H1 (cell line): ENCODE results near the gene HSP90B1.

Source experiments
- ATF3 ChIP-seq: IDR thresholded peaks from 2 replicates; pipeline ENCODE4 v1.6.1; 2011; ENCODE audit warnings: low read depth, mild to moderate bottlenecking, low read length; ENCODE audit not compliant: insufficient read depth
- BRCA1 ChIP-seq: IDR thresholded peaks from 2 replicates; pipeline ENCODE4 v1.6.1; 2012; ENCODE audit warnings: low read depth, low read length, improper control_type of control experiment
- CHD1 ChIP-seq: IDR thresholded peaks from 2 replicates; pipeline ENCODE4 v1.6.1; 2012; ENCODE audit warnings: low read depth, low read length, improper control_type of control experiment
- CREB1 ChIP-seq: IDR thresholded peaks from 2 replicates; pipeline ENCODE4 v1.6.1; 2012; ENCODE audit warnings: inconsistent platforms
- EZH2 ChIP-seq: fragments of 200-600 bp; sonication (generic); IDR thresholded peaks from 2 replicates; pipeline ENCODE4 v1.7.1; 2012; ENCODE audit warnings: low read depth, mild to moderate bottlenecking, moderate library complexity, low read length, inconsistent platforms; ENCODE audit not compliant: severe bottlenecking
- HDAC6 ChIP-seq: IDR thresholded peaks from one replicate; pipeline ENCODE4 v1.7.1; 2012; ENCODE audit warnings: low read depth, mild to moderate bottlenecking, inconsistent platforms, low read length, moderate library complexity
- JUN ChIP-seq: IDR thresholded peaks from 2 replicates; pipeline ENCODE4 v1.6.1; 2011; ENCODE audit warnings: low read depth, mild to moderate bottlenecking, improper control_type of control experiment, low read length
- PHF8 ChIP-seq: fragments of 200-600 bp; sonication (generic); conservative IDR thresholded peaks from 2 replicates; pipeline ENCODE4 v1.7.1; 2012; ENCODE audit warnings: low read depth, mild to moderate bottlenecking, inconsistent platforms, low read length, moderate library complexity
- POLR2A ChIP-seq, 2 experiments: IDR thresholded peaks; 1 replicate in 1 of 2; 2 replicates in 1 of 2; pipeline ENCODE4 v1.6.1; 2011; ENCODE audit warnings: low read depth in 2 of 2, low read length in 2 of 2, mild to moderate bottlenecking in 2 of 2; ENCODE audit errors: control extremely low read depth in 1 of 2
- POLR2AphosphoS5 ChIP-seq: IDR thresholded peaks from 2 replicates; pipeline ENCODE4 v1.6.1; 2011; ENCODE audit warnings: low read depth, low read length
- RFX5 ChIP-seq: IDR thresholded peaks from 2 replicates; pipeline ENCODE4 v1.6.1; 2011; ENCODE audit warnings: low read depth, low read length, improper control_type of control experiment, borderline replicate concordance
- SRF ChIP-seq: IDR thresholded peaks from 2 replicates; pipeline ENCODE4 v1.6.1; 2011; ENCODE audit warnings: mild to moderate bottlenecking, low read depth, low read length, moderate library complexity
- TAF7 ChIP-seq: optimal IDR thresholded peaks from 2 replicates; pipeline ENCODE3; 2011; ENCODE audit warnings: low read depth, mild to moderate bottlenecking, inconsistent platforms, low read length, moderate library complexity, borderline replicate concordance
- TF ChIP-seq, protein P1 (sequence below), 3 experiments: IDR thresholded peaks; 1 replicate in 2 of 3; 2 replicates in 1 of 3; pipeline versions ENCODE4 v1.5.1 to v1.6.1; 2011; ENCODE audit warnings: low read length in 3 of 3, mild to moderate bottlenecking in 3 of 3, inconsistent platforms in 2 of 3, low read depth in 1 of 3, moderate library complexity in 1 of 3; ENCODE audit not compliant: insufficient read depth in 1 of 3; ENCODE audit errors: control extremely low read depth in 1 of 3

DNA sequence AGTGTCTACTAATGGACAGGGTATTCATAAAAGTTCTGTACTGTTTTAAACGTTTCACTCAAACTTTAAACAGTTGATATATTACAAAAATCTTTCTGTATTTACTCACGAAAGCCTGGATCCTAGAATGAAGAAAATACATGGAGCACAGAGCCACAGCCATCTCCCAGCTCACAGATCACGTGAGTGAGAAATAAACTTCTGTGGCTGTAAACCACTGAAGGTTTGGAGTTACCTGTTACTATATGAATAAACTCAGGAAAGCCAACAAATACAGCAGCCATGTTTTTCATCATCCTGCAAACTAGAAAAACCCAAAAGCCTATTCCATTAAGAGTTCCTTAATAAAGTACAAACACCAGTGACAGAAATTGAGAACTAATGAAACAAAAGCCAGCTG, 34.6 kb downstream of the HSP90B1 start:
- TF ChIP-seq, protein P1, sequence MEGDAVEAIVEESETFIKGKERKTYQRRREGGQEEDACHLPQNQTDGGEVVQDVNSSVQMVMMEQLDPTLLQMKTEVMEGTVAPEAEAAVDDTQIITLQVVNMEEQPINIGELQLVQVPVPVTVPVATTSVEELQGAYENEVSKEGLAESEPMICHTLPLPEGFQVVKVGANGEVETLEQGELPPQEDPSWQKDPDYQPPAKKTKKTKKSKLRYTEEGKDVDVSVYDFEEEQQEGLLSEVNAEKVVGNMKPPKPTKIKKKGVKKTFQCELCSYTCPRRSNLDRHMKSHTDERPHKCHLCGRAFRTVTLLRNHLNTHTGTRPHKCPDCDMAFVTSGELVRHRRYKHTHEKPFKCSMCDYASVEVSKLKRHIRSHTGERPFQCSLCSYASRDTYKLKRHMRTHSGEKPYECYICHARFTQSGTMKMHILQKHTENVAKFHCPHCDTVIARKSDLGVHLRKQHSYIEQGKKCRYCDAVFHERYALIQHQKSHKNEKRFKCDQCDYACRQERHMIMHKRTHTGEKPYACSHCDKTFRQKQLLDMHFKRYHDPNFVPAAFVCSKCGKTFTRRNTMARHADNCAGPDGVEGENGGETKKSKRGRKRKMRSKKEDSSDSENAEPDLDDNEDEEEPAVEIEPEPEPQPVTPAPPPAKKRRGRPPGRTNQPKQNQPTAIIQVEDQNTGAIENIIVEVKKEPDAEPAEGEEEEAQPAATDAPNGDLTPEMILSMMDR (IDR thresholded peaks at IDR 0.05; ENCODE audit: control extremely low read depth in 1 of 3, insufficient read depth in 1 of 3, low read depth in 1 of 3, low read length in 3 of 3): no peak
- no peak for TF ChIP-seq CREB1
- no peak for TF ChIP-seq ATF3
- no peak for TF ChIP-seq CHD1
- no peak for TF ChIP-seq SRF
- TF ChIP-seq PHF8: no peak
- no peak for TF ChIP-seq EZH2
- TF ChIP-seq RFX5: no peak
- no peak for TF ChIP-seq JUN
- no peak for TF ChIP-seq HDAC6
- TF ChIP-seq POLR2AphosphoS5: no peak
- TF ChIP-seq POLR2A (IDR thresholded peaks at IDR 0.05; ENCODE audit: control extremely low read depth in 1 of 2, low read depth in 2 of 2, low read length in 2 of 2): no peak
- no peak for TF ChIP-seq TAF7
- TF ChIP-seq BRCA1: no peak
